SJSA1 (cell line): ENCODE measurements around the gene FAM171A2. TPM values are rescaled to one million over a fixed set of nuclear protein-coding genes. Genes with fewer than 3 reads are reported as not detected.
"Not testable (repeated sequence)": the region's sequence is repeated elsewhere in the genome, so short reads cannot be mapped to it uniquely, and the experiment has no call there.

Experiments
- DNase-seq, 2 experiments: peaks; one replicate each; pipeline ENCODE4 v3.0.0-alpha.2; 2015 to 2020; ENCODE audit warnings: low spot score in 2 of 2, low read depth in 1 of 2
- H3K27ac ChIP-seq: fragments of 250-450 bp; sonication (Bioruptor Pico); 2 replicates; pipeline ENCODE4 v1.5.1; 2020; ENCODE audit warnings: mild to moderate bottlenecking, moderate library complexity
- H3K27me3 ChIP-seq: fragments of 250-450 bp; sonication (Bioruptor Pico); replicated peaks from 2 replicates; pipeline ENCODE4 v1.5.1; 2020; ENCODE audit warnings: mild to moderate bottlenecking, moderate library complexity
- H3K36me3 ChIP-seq: fragments of 250-450 bp; sonication (Bioruptor Pico); 2 replicates; pipeline ENCODE4 v1.5.1; 2020; ENCODE audit warnings: mild to moderate bottlenecking
- H3K4me1 ChIP-seq: fragments of 250-450 bp; sonication (Bioruptor Pico); replicated peaks from 2 replicates; pipeline ENCODE4 v1.6.1; 2021; ENCODE audit warnings: mild to moderate bottlenecking
- H3K4me3 ChIP-seq: fragments of 250-450 bp; sonication (Bioruptor Pico); 2 replicates; pipeline ENCODE4 v1.5.1; 2020; ENCODE audit warnings: mild to moderate bottlenecking
- H3K9me3 ChIP-seq: fragments of 250-450 bp; sonication (Bioruptor Pico); replicated peaks from 2 replicates; pipeline ENCODE4 v1.5.1; 2020; ENCODE audit warnings: mild to moderate bottlenecking
- total RNA-seq: library from RNA; depleted of rRNA; stranded (reverse); fragments of >200 nt; shearing (Covaris generic); gene quantifications from 2 replicates; pipeline ENCODE4 v1.2.3, GENCODE V29; 2014

FAM171A2 gene
- total RNA-seq, 1 experiment from 2014 or later: 6.9 TPM

DNA sequence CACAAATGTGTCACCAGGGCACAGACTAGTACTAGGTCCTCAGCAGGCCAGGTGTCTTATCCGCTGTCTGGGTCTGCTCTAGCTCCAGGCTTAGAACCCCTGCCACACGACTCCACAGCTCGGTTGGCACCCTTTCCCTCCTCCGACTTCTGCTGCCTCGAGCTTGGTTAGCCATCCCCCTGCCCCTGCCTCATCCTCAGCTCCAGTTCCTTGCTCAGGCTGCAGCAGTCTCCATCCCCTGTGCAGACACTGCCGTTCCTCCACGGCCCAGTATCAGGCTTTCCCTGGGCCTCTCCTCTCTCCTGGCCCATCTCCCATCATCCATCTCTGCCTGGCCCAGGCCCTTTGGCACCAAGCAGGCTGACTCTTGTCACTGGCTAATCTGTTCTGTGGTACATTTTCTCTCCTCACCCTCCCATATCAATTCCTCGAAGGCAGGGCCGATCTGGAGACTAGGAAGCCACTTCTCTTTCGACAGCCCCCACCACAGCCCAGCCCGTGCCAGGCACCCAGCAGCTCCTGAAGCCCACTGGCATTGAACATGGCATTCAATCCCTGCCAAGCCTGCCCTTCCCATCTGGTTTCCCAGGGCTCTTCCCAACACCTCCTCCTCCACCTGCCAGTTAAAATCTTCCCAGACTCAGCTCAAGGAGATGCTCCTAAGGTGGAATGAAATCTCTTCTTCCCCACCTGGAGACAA, 20.0 kb downstream of the FAM171A2 start:
- H3K27ac ChIP-seq: no peak overlapping the region
- H3K4me3 ChIP-seq: no peak overlapping the region
- DNase-seq: no peak
- H3K36me3 ChIP-seq: no peaks in the 10 kb centered on the region
- H3K9me3 ChIP-seq: no peaks in the 10 kb centered on the region
- H3K27me3 ChIP-seq: no peaks in the 10 kb centered on the region
- H3K4me1 ChIP-seq: peaks cover 15% of the 10 kb centered on the region

DNA sequence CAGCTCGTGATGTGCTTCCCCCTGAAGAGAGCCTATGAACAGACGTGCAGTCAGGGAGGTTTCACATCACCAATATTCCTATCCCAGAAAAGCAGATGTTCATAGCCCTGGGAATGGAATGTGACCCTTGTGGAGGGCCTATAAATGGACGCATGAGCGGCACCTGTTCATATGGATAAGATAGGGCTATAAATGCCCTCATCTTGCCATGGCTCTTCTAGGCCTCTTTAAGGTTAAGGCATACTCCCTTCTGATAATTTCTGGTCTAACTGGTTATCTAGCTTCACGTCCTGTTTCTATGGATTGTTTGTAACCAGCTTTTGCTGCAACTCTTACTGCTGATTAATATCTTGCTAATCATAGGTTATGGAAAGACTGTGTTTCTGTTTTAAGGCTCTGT, 23.1 kb downstream of the FAM171A2 start:
- H3K4me3 ChIP-seq, DNase-seq, H3K4me1 ChIP-seq, H3K27ac ChIP-seq, H3K36me3 ChIP-seq, H3K9me3 ChIP-seq: not testable (repeated sequence)
- peaks cover 11% of the 10 kb centered on the region for H3K27me3 ChIP-seq

- no peak for DNase-seq
- no peak overlapping the region for H3K4me3 ChIP-seq
- H3K36me3 ChIP-seq: no peaks in the 10 kb centered on the region
- H3K9me3 ChIP-seq: no peaks in the 10 kb centered on the region
- H3K27me3 ChIP-seq: peaks cover 16% of the 10 kb centered on the region
- H3K4me1 ChIP-seq: no peaks in the 10 kb centered on the region
- H3K27ac ChIP-seq: no peak overlapping the region
Measured at GRCh38 chr17:44338702-44339101, 25.0 kb downstream of the FAM171A2 start.

DNA sequence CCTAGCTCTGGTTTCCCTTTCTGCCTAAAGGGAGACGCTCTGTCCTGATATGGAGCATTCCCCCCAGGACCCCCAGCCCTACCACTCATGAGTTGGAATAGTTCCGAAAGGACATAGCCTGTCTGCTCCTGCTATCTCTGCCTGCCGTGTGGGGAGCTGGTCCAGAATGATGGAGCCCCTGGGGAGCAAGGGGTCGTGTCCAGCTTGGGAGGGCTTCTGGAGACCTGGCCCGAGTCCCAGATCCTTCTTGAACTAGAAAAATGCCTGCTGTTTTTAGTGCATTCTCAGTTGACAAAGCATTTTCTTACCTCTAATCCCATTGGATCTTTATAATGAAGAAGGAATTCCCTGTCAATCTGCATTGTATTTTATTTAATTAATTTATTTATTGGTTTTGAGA, 27.7 kb downstream of the FAM171A2 start:
- Histone ChIP-seq H3K4me3 (no peak overlapping the region), H3K4me1 (no peaks in the 10 kb centered on the region), H3K9me3 (no peaks in the 10 kb centered on the region), H3K27ac (no peak overlapping the region), H3K27me3 (peaks cover 16% of the 10 kb centered on the region), H3K36me3 (no peaks in the 10 kb centered on the region)
- no peak for DNase-seq

DNA sequence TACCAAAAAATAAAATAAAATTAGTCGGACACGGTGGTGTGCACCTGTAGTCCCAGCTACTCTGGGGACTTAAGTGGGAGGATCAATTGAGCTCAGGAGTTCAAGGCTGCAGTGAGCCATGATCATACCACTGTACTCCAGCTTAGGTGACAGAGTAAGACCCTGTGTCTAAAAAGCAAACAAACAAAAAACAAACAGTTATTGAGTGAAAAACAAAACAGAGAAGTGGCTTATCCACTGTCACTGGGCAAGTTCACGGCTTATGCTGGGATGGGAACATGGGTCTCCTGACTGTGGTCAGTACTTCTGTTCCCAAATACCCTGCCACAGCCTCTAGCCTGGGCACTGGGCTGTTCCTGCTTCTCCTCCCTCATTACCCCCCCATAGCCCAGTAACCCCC, 28.1 kb downstream of the FAM171A2 start:
- Histone ChIP-seq H3K4me1 (no peaks in the 10 kb centered on the region), H3K27ac (no peak overlapping the region), H3K9me3 (no peaks in the 10 kb centered on the region), H3K36me3 (no peaks in the 10 kb centered on the region), H3K4me3 (no peak overlapping the region), H3K27me3 (peaks cover 16% of the 10 kb centered on the region)
- DNase-seq: no peak

DNA sequence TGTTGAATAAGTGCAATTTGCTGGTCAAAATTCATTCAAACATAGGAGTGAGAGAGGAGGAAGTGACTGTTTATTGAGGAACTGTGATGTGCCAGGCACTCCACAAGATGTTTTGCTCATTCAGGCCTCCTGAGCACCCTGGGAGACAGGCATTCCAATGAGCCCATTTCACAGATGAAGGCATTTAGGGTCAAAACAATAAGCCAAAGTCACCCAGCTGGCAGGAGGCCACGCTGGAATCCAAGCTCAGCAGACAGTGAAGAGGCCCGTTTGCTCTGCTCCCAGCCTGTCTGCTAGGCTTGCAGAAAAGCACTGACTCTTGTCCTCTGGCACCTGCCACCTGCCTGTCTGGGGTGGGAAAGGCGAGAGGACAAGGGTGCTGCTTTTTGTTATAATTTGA, 28.9 kb downstream of the FAM171A2 start:
- H3K27me3 ChIP-seq: peaks cover 16% of the 10 kb centered on the region

GRCh38 chr17:44334315-44334714, 29.3 kb downstream of the FAM171A2 start:
- H3K27me3 ChIP-seq: peaks cover 16% of the 10 kb centered on the region
- H3K4me1 ChIP-seq: no peaks in the 10 kb centered on the region
- H3K27ac ChIP-seq: no peak overlapping the region
- no peak overlapping the region for H3K4me3 ChIP-seq
- H3K36me3 ChIP-seq: no peaks in the 10 kb centered on the region
- no peaks in the 10 kb centered on the region for H3K9me3 ChIP-seq
- DNase-seq: no peak

More for the DNA sequence above, 28.9 kb downstream of the FAM171A2 start:
- H3K27ac ChIP-seq: no peak overlapping the region
- no peaks in the 10 kb centered on the region for H3K9me3 ChIP-seq
- no peak overlapping the region for H3K4me3 ChIP-seq
- DNase-seq: no peak
- no peaks in the 10 kb centered on the region for H3K36me3 ChIP-seq
- no peaks in the 10 kb centered on the region for H3K4me1 ChIP-seq

DNA sequence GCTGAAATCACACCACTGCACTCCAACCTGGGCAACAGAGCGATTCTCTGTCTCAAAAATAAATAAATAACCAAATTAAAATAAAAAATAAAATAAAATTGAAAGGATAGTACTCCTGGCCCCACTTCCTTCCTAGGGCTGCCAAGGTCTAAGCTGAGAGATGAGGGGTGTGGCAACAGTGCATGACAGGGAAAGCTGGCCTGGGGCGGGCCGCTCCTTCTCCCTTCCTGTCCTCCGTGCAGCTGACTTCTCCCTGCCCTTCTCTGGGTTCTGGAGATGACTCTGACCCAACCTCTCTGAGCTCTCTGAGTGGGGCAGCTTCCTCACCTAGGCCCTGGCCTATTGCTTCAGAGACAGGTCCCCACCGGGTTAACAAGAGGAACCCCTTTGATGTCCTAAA, 30.3 kb downstream of the FAM171A2 start:
- Histone ChIP-seq H3K36me3 (no peaks in the 10 kb centered on the region), H3K27me3 (peaks cover 15% of the 10 kb centered on the region), H3K4me1 (no peaks in the 10 kb centered on the region), H3K27ac (no peak overlapping the region), H3K4me3 (no peak overlapping the region), H3K9me3 (no peaks in the 10 kb centered on the region)
- no peak for DNase-seq

GRCh38 chr17:44331249-44331760, 32.3 kb downstream of the FAM171A2 start:
- Histone ChIP-seq H3K4me3 (no peak overlapping the region), H3K4me1 (peaks cover 6% of the 10 kb centered on the region), H3K27ac (no peak overlapping the region), H3K27me3 (peaks cover 10% of the 10 kb centered on the region), H3K9me3 (no peaks in the 10 kb centered on the region), H3K36me3 (no peaks in the 10 kb centered on the region)
- peak in 1 of 2 experiments; percentile 72 for DNase-seq

GRCh38 chr17:44330263-44330662, 33.4 kb downstream of the FAM171A2 start:
- not testable (repeated sequence) for H3K9me3 ChIP-seq, H3K4me3 ChIP-seq, H3K27me3 ChIP-seq, DNase-seq, H3K36me3 ChIP-seq, H3K27ac ChIP-seq
- peaks cover 16% of the 10 kb centered on the region for H3K4me1 ChIP-seq

GRCh38 chr17:44329516-44329915, 34.1 kb downstream of the FAM171A2 start:
- not testable (repeated sequence) for DNase-seq

DNA sequence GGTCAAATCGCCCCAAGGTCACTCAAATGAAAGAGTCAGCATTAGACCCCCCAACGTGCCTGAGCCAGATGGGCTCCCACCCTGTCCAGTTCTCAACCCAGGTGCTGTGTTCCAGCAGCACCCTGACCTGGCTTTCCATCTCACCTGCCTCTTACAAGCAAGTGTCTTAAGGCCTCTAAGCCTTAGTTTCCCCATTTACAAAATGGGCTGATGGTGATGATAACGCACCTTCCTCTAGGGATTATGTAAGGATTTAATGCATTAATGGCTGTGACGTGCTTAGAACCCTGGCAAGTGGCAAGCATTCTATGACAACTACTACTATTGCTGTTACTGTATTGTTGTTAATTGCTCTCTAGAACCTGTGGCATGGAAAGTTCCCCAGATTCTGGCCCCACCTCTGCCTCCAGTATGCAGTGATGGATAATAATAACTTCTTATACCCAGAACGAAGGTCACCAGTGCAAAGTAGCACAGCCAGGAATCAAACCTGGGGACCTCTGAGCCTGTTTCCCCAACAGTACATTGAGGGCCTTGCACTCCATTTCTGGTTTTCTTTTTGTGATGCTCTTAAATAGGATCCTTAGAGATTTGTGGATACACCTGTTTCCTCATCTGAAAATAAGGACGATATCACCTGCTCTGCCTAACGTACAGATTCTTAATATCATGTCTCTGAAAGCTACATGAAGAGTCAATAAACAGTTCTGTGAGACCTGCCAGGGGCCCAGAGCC, 35.8 kb downstream of the FAM171A2 start:
- Histone ChIP-seq H3K4me3 (no peak overlapping the region), H3K27me3 (no peaks in the 10 kb centered on the region), H3K4me1 (peaks cover 33% of the 10 kb centered on the region), H3K27ac (no peak overlapping the region), H3K9me3 (no peaks in the 10 kb centered on the region; the same call in 1 of the 2 replicates), H3K36me3 (peaks cover 15% of the 10 kb centered on the region)
- no peak for DNase-seq

More at GRCh38 chr17:44329516-44329915, 34.1 kb downstream of the FAM171A2 start:
- peaks cover 21% of the 10 kb centered on the region for H3K4me1 ChIP-seq
- not testable (repeated sequence) for H3K9me3 ChIP-seq, H3K4me3 ChIP-seq, H3K27ac ChIP-seq, H3K36me3 ChIP-seq, H3K27me3 ChIP-seq

- peak; percentile 93 to 99 for DNase-seq
- Histone ChIP-seq H3K4me1 (peaks cover 33% of the 10 kb centered on the region), H3K9me3 (no peaks in the 10 kb centered on the region; the same call in 1 of the 2 replicates), H3K4me3 (0 out of 2 replicates have a peak overlapping the region, but pooled peaks have one; percentile 2), H3K27me3 (no peaks in the 10 kb centered on the region), H3K36me3 (peaks cover 22% of the 10 kb centered on the region), H3K27ac (no peak overlapping the region)
Measured at GRCh38 chr17:44326861-44327444, 36.7 kb downstream of the FAM171A2 start.
